HepG2 (cell line): Measurements from ENCODE around the gene CRKL. TPM values are rescaled to one million over a fixed set of nuclear protein-coding genes. Genes with fewer than 3 reads are reported as not detected.

Experiments used
- KDM1A ChIP-seq: IDR thresholded peaks from 2 replicates; pipeline ENCODE4 v1.6.1; 2016; ENCODE audit warnings: missing compliant biosample characterization
- KDM5B ChIP-seq: sonication (generic); formaldehyde crosslinking; IDR thresholded peaks from 2 replicates; pipeline ENCODE4 v1.4.0; 2020; ENCODE audit warnings: missing genetic modification reagents, mild to moderate bottlenecking, borderline replicate concordance
- MED13 ChIP-seq: sonication (generic); formaldehyde crosslinking; IDR thresholded peaks from 2 replicates; pipeline ENCODE4 v1.5.0; 2020; ENCODE audit warnings: missing genetic modification reagents
- NCOR1 ChIP-seq: fragments of 200-600 bp; sonication (generic); IDR thresholded peaks from 2 replicates; pipeline ENCODE4 v1.7.0; 2017; ENCODE audit warnings: antibody characterized with exemption, low read length, borderline replicate concordance
- NFIB ChIP-seq: sonication (generic); formaldehyde crosslinking; IDR thresholded peaks from 2 replicates; pipeline ENCODE4 v1.9.0; 2021; ENCODE audit warnings: missing genetic modification reagents, mild to moderate bottlenecking, borderline replicate concordance
- RBM22 ChIP-seq: fragments of 200-400 bp; formaldehyde crosslinking; optimal IDR thresholded peaks from 2 replicates; pipeline ENCODE3; 2017; ENCODE audit warnings: mild to moderate bottlenecking, low read length, moderate library complexity
- SCMH1 ChIP-seq: sonication (generic); formaldehyde crosslinking; IDR thresholded peaks from 2 replicates; pipeline ENCODE4 v1.9.0; 2021; ENCODE audit warnings: missing genetic modification reagents, mild to moderate bottlenecking, borderline replicate concordance
- SIX4 ChIP-seq: sonication (generic); formaldehyde crosslinking; IDR thresholded peaks from 2 replicates; pipeline ENCODE4 v1.4.0; 2020; ENCODE audit warnings: missing genetic modification reagents
- SYNCRIP ChIP-seq: fragments of 200-400 bp; formaldehyde crosslinking; IDR thresholded peaks from 2 replicates; pipeline ENCODE4 v1.6.1; 2018; ENCODE audit warnings: mild to moderate bottlenecking, low read depth, low read length; ENCODE audit not compliant: insufficient read depth
- TBP ChIP-seq: sonication (generic); formaldehyde crosslinking; IDR thresholded peaks from 2 replicates; pipeline ENCODE4 v1.5.0; 2020; ENCODE audit warnings: missing genetic modification reagents
- ZBTB21 ChIP-seq: sonication (generic); formaldehyde crosslinking; IDR thresholded peaks from 2 replicates; pipeline ENCODE4 v1.4.0; 2020; ENCODE audit warnings: missing genetic modification reagents
- ZFP82 ChIP-seq: sonication (generic); formaldehyde crosslinking; IDR thresholded peaks from 2 replicates; pipeline ENCODE4 v1.5.1; 2020; ENCODE audit warnings: mild to moderate bottlenecking, missing genetic modification reagents, borderline replicate concordance
- ZFP90 ChIP-seq: sonication (generic); formaldehyde crosslinking; IDR thresholded peaks from 2 replicates; pipeline ENCODE4 v1.8.0; 2022; ENCODE audit warnings: missing genetic modification reagents, mild to moderate bottlenecking, inconsistent platforms, borderline replicate concordance
- ZNF24 ChIP-seq: fragments of 450-650 bp; IDR thresholded peaks from 2 replicates; pipeline ENCODE4 v1.6.1; 2017; ENCODE audit warnings: antibody characterized with exemption, mild to moderate bottlenecking
- ZNF292 ChIP-seq: sonication (generic); formaldehyde crosslinking; IDR thresholded peaks from 2 replicates; pipeline ENCODE4 v1.8.1; 2022; ENCODE audit warnings: mild to moderate bottlenecking, low read depth, missing genetic modification reagents, borderline replicate concordance
- ZNF446 ChIP-seq: sonication (generic); formaldehyde crosslinking; IDR thresholded peaks from 2 replicates; pipeline ENCODE4 v1.5.0; 2020; ENCODE audit warnings: mild to moderate bottlenecking, missing genetic modification reagents
- ZNF775 ChIP-seq: sonication (generic); formaldehyde crosslinking; IDR thresholded peaks from 2 replicates; pipeline ENCODE4 v1.4.0; 2020; ENCODE audit warnings: missing genetic modification reagents, mild to moderate bottlenecking, moderate library complexity, borderline replicate concordance
- polyA plus RNA-seq, 8 experiments: library from polyadenylated mRNA; depleted of rRNA in 3 of 8; stranded (reverse) in 7 of 8; unstranded in 1 of 8; fragments of >200 nt; fragmentation: Illumina TruSeq in 4 of 8; extraction: Trizol in 4 of 8; gene quantifications; 2 replicates each; pipeline versions ENCODE4 v1.2.1 to v1.2.3, GENCODE V29; 2011 to 2016; ENCODE audit warnings: low read depth in 4 of 8, missing spikeins in 1 of 8, mixed read lengths in 1 of 8; ENCODE audit not compliant: insufficient read depth in 1 of 8
- total RNA-seq, 5 experiments: library from RNA; depleted of rRNA; stranded (reverse); fragments of >200 nt; fragmentation: Illumina TruSeq; extraction: Trizol; gene quantifications; 2 replicates each; pipeline ENCODE4 v1.2.3, GENCODE V29; 2016; ENCODE audit warnings: low read depth in 1 of 5
- TF ChIP-seq, protein P1 (sequence below): sonication (generic); formaldehyde crosslinking; IDR thresholded peaks from 2 replicates; pipeline ENCODE4 v1.5.1; 2020; ENCODE audit warnings: mild to moderate bottlenecking, missing genetic modification reagents, moderate library complexity
- TF ChIP-seq, protein P2 (sequence below): sonication (generic); formaldehyde crosslinking; conservative IDR thresholded peaks from 2 replicates; pipeline ENCODE4 v1.8.0; 2022; ENCODE audit warnings: mild to moderate bottlenecking, moderate library complexity, missing genetic modification reagents
- TF ChIP-seq, protein P3 (sequence below): sonication (generic); formaldehyde crosslinking; IDR thresholded peaks from 2 replicates; pipeline ENCODE4 v1.8.1; 2023; ENCODE audit warnings: mild to moderate bottlenecking, inconsistent platforms, moderate library complexity, missing genetic modification reagents, borderline replicate concordance
- TF ChIP-seq, protein P4 (sequence below): IDR thresholded peaks from 2 replicates; pipeline ENCODE4 v1.6.1; 2016

CRKL gene
- total and polyA plus RNA-seq, 2 of the 13 experiments (the other 11 are each of a cell fraction or from before 2014, with no cell fraction given) = 37.4 to 60.6 TPM

DNA sequence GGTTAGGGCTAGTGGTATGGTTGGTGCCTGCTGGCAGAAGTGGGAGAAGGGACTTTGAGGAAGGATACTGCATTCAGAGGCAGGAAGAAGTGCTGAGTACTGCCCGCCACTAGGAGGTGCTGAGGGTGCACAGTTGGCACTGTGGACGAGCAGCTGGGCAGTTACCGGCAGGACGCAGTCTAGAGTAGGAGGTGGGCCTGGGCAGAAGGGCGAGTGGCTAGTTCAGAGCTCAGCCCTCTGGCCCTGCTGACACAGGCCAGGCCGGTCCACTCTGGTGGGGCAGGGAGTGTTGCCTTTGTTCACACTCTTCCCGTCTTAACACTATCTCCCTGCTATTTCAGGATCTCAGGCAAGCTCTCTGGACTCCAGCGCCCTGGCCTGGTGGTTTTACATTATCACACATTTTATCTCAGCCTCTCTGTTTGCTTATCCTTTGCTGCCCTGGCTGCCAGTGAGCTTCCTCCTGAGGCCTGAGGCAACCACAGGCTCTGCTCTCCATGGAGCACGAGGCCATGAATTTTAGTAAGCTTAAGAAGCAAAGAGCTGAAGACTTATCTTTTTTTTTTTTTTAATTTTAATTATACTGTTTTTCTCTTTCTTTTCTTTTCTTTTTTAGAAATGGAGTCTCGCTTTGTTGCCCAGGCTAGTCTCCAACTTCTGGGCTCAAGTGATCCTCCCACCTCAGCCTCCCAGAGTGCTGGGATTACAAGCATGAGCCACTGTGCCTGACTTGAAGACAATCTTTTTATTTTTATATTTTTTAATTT is 31.5 kb upstream of the CRKL start (continued):
- TF ChIP-seq, protein P1, sequence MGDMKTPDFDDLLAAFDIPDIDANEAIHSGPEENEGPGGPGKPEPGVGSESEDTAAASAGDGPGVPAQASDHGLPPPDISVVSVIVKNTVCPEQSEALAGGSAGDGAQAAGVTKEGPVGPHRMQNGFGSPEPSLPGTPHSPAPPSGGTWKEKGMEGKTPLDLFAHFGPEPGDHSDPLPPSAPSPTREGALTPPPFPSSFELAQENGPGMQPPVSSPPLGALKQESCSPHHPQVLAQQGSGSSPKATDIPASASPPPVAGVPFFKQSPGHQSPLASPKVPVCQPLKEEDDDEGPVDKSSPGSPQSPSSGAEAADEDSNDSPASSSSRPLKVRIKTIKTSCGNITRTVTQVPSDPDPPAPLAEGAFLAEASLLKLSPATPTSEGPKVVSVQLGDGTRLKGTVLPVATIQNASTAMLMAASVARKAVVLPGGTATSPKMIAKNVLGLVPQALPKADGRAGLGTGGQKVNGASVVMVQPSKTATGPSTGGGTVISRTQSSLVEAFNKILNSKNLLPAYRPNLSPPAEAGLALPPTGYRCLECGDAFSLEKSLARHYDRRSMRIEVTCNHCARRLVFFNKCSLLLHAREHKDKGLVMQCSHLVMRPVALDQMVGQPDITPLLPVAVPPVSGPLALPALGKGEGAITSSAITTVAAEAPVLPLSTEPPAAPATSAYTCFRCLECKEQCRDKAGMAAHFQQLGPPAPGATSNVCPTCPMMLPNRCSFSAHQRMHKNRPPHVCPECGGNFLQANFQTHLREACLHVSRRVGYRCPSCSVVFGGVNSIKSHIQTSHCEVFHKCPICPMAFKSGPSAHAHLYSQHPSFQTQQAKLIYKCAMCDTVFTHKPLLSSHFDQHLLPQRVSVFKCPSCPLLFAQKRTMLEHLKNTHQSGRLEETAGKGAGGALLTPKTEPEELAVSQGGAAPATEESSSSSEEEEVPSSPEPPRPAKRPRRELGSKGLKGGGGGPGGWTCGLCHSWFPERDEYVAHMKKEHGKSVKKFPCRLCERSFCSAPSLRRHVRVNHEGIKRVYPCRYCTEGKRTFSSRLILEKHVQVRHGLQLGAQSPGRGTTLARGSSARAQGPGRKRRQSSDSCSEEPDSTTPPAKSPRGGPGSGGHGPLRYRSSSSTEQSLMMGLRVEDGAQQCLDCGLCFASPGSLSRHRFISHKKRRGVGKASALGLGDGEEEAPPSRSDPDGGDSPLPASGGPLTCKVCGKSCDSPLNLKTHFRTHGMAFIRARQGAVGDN (CRISPR knock-in tag) = peak; percentile 96
- no peak for TF ChIP-seq KDM1A (CRISPR knock-in tag)
- TF ChIP-seq SIX4 = no peak
- no peak for TF ChIP-seq ZNF775 (CRISPR knock-in tag)
- no peak for TF ChIP-seq TBP (CRISPR knock-in tag)
- TF ChIP-seq NFIB = no peak
- no peak for TF ChIP-seq ZBTB21 (CRISPR knock-in tag)
- TF ChIP-seq SYNCRIP = no peak
- TF ChIP-seq NCOR1 = no peak
- TF ChIP-seq RBM22 = no peak
- no peak for TF ChIP-seq ZNF446 (CRISPR knock-in tag)
- TF ChIP-seq ZFP90 = 0 out of 2 replicates have a peak, but pooled peaks have one; percentile 30
- no peak for TF ChIP-seq MED13 (CRISPR knock-in tag)
- TF ChIP-seq, protein P2, sequence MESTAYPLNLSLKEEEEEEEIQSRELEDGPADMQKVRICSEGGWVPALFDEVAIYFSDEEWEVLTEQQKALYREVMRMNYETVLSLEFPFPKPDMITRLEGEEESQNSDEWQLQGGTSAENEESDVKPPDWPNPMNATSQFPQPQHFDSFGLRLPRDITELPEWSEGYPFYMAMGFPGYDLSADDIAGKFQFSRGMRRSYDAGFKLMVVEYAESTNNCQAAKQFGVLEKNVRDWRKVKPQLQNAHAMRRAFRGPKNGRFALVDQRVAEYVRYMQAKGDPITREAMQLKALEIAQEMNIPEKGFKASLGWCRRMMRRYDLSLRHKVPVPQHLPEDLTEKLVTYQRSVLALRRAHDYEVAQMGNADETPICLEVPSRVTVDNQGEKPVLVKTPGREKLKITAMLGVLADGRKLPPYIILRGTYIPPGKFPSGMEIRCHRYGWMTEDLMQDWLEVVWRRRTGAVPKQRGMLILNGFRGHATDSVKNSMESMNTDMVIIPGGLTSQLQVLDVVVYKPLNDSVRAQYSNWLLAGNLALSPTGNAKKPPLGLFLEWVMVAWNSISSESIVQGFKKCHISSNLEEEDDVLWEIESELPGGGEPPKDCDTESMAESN (CRISPR knock-in tag) = 0 out of 2 replicates have a peak, but pooled peaks have one; percentile 51
- TF ChIP-seq, protein P3, sequence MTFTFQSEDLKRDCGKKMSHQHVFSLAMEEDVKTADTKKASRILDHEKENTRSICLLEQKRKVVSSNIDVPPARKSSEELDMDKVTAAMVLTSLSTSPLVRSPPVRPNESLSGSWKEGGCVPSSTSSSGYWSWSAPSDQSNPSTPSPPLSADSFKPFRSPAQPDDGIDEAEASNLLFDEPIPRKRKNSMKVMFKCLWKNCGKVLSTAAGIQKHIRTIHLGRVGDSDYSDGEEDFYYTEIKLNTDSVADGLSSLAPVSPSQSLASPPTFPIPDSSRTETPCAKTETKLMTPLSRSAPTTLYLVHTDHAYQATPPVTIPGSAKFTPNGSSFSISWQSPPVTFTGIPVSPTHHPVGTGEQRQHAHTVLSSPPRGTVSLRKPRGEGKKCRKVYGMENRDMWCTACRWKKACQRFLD (CRISPR knock-in tag) = no peak
- TF ChIP-seq ZNF292 = peak; percentile 85; the same call in 1 of the 2 replicates
- TF ChIP-seq SCMH1 = no peak
- TF ChIP-seq ZNF24 = no peak
- no peak for TF ChIP-seq ZFP82 (CRISPR knock-in tag)
- peak; percentile 62; the same call in 1 of the 2 replicates for TF ChIP-seq KDM5B (CRISPR knock-in tag)
- TF ChIP-seq, protein P4, sequence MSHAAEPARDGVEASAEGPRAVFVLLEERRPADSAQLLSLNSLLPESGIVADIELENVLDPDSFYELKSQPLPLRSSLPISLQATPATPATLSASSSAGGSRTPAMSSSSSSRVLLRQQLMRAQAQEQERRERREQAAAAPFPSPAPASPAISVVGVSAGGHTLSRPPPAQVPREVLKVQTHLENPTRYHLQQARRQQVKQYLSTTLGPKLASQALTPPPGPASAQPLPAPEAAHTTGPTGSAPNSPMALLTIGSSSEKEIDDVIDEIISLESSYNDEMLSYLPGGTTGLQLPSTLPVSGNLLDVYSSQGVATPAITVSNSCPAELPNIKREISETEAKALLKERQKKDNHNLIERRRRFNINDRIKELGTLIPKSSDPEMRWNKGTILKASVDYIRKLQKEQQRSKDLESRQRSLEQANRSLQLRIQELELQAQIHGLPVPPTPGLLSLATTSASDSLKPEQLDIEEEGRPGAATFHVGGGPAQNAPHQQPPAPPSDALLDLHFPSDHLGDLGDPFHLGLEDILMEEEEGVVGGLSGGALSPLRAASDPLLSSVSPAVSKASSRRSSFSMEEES (CRISPR knock-in tag) = 0 out of 2 replicates have a peak, but pooled peaks have one; percentile 42
